GM19468 (cell line): ENCODE results near the gene KLF7.

Source experiments
- ATAC-seq: cut with Tn5 transposase; IDR thresholded peaks from one replicate; pipeline ENCODE4 v1.9.1; 2021; ENCODE audit warnings: mild to moderate bottlenecking, moderate library complexity, moderate number of reproducible peaks; ENCODE audit not compliant: unreplicated experiment; ENCODE audit errors: extremely low read depth

Gene KLF7

GRCh38 chr2:207107131-207107530, 58.6 kb downstream of the KLF7 start:
- no peak for ATAC-seq

- no peak for ATAC-seq
Measured at GRCh38 chr2:207103132-207103531, 62.6 kb downstream of the KLF7 start.

DNA sequence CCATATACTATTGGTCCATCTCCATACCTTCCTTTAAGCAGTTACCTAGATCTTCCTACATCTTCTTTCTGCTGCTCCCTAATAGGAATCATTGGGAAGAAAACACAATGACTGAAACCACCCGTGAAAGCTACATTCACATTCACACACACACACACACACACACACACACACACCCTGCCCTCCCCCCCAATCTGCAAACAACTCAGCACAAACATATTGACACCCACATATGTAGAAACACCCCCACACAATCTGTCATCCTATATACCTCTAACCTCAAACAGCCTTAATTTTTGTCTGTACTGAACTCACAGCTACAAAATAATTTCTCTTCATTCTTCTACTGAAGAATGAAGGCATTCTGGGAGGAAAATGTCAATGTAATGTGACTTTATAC, 63.8 kb downstream of the KLF7 start:
- ATAC-seq = no peak

DNA sequence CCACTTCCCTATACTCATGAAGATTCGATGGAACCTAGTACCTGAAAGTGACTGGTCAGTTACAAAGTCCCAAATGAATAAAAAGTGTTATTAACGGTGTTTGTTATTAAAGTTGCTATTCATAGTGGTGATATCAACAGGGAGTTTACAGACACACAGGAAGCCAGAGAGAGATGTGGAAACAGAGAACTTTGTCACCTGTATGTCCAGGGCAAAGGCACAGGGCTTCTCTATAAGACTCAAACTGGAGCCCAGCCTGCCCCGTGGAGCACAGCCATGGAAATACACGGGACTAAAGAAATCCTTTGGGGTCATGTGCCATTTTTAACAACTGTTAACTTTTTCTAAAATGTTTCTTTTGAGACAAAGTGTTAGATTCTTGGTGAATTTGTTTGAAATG, 68.5 kb downstream of the KLF7 start:
- ATAC-seq = no peak

GRCh38 chr2:207095963-207096362, 69.8 kb downstream of the KLF7 start:
- ATAC-seq = no peak

- ATAC-seq = no peak
Measured at GRCh38 chr2:207093234-207093633, 72.5 kb downstream of the KLF7 start.

DNA sequence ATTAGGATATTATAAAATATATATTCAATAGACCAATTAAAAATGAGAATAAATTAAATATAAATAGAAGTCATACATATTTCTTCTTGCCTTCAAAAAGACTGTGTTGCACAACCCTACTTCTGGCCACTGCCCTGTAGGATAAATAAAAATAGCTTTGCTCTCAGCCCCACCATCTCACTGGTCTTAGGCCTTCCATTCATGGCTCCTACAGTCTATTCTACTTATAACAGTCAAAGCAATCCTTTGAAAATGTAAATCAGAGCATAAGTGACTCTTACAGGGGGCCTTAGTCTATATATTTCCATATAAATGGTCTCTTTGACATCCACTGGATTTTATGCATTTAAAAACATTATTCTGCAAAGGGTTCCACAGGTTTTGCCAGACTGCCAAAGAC, 72.9 kb downstream of the KLF7 start:
- ATAC-seq = no peak

GRCh38 chr2:207091928-207092327, 73.8 kb downstream of the KLF7 start:
- no peak for ATAC-seq

DNA sequence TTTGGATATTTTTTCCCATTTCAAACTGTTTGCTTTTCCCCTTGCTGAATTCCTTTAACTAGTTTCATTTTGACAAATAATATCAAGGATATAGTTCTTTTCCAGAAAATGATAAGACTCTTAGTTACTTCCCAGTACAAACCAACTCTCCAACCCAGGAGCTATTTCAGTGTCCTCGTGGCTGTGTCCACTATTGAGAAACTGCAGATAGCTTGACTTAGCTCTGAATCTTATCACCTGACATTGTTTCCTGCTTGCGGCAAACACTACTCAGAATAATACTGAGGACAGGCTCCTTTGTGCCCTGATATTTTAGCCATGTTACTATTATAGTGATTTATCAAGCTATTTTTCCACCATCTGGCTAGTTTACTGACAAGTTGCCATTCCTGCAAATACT, 74.6 kb downstream of the KLF7 start:
- ATAC-seq = no peak

- ATAC-seq = no peak
Measured at GRCh38 chr2:207090389-207090788, 75.4 kb downstream of the KLF7 start.

DNA sequence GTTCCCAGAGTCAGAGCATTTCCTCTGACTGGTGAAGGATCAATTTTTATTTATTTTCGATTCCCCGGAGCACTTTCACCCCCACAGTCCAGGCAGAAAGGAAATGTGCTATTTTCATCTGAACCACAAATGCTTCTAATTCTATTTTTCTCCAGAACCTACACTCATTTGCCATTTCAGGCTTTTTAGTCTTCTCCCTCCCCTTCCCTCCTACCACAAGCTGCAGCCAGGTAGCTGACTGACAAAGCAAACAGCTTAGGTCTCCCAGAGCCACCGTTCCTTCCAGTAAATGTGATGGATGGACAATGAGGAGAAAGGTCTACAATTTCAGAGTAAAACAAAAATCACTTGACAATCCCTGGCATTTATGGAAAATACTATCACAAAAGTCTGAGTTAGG, 76.9 kb downstream of the KLF7 start:
- no peak for ATAC-seq

- ATAC-seq = no peak
Measured at GRCh38 chr2:207088276-207088675, 77.5 kb downstream of the KLF7 start.

GRCh38 chr2:207087046-207087902, 78.5 kb downstream of the KLF7 start:
- no peak for ATAC-seq

GRCh38 chr2:207086136-207086535, 79.6 kb downstream of the KLF7 start:
- no peak for ATAC-seq

DNA sequence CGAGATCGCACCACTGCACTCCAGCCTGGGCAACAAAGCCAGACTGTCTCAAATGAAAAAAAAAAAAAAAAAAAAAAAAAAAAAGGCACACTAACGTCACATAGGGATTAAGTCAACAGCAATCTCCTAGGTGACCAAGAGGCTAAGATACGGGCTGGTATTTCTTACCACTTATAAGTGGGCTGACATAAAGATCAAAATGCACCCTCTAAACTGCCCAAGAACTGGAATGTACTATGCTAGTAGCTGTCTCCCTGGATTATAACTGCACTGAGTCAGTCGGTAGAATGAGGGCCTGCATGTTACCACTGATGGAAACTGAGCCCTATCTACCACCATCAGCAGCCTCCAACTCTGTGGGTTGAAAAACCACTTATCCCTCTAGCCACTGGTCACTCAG, 80.6 kb downstream of the KLF7 start:
- no peak for ATAC-seq

DNA sequence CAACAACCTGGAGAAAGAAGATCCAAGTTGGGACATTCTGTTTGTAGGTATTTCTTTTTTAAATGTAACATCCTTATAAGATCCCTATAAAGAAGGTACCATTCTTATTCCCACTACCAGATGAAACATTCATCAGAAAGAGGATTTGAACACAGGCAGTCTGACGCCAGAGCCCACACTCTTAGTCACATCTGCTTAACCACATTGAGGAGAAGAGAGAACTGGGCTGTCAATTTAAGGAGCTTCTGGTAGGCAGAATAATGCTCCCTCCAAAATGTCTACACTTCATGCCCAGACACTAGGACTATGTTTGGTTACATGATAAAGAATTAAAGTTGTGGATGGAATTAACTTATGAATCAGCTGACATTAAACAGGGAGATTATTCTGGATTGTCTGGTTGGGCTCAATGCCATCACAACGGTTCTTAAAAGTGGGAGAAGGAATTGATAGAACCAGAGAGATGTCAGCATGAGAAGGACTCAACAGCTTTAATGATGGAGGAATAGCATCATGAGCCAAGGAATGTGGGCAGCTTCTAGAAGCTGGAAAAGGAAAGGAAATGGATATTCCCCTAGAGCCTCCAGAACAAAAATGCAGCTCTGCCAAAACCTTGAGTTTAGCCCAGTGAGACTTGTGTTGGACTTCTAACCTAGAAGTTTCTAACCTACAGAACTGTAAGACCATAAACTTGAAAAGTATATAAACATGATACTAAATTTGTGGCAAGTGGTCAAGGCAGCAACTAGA, 82.2 kb downstream of the KLF7 start:
- ATAC-seq = no peak

DNA sequence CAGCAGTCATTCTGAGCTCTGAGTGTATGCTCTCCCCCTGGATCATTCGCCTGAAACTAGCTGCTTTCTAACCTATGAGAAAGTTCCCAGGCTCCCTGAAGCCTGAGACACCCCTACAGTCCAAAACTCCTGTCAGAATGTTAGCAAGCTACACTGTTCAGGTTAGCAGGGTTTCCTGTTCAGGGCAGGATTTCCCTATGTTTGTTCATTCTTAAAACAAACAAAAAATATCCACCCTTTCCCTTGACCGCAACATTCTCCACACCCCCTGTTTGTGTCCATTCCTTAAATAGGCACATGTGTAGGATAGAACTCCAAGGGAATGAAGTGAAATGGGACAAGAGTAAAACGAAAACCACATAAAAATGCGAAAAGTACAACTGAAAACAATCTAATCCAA, 83.1 kb downstream of the KLF7 start:
- no peak for ATAC-seq

GRCh38 chr2:207078186-207078798, 87.5 kb downstream of the KLF7 start:
- no peak for ATAC-seq

- no peak for ATAC-seq
Measured at GRCh38 chr2:207077266-207077665, 88.5 kb downstream of the KLF7 start.

DNA sequence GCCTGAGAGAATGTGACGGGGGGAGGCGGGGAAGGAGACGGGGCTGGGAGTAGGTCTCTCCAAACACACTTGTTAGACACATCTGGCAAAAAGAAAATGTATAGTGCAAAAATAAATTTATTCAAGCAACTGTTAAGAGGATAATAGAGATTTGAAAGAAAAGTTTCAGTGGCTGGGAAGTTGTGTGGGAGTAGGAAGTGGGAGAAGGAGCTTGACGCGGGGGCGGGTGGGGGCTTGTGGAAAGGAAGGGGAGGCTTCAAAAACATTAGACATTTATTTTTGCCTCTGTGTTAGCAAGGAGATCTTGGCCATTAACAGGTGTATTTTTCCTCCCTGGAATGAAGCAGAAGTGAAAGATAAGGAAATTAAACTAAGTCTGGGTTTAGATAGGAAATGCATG, 90.3 kb downstream of the KLF7 start:
- ATAC-seq = no peak
